Measurements from ENCODE around the gene CFAP61.

DNA sequence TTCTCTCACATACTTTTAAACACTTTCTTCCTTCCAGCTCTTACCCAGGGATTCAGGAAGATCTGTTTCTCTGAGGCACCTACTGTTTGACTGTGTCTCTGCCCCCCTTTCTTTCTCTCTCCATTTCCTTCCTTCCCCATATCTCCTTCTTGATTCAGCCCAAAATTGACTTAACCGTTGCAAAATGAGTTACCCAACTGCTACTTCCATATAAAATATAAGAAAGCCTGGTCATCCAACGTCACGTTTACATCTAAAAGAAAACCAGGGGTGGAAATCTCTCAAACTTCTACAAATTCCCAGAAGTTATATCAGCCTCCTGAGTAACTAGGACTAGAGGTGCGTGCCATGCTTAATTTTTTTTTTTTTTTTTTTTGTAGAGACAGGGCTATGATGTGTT lies 220.4 kb downstream of the CFAP61 start:
- TF ChIP-seq, protein P1, sequence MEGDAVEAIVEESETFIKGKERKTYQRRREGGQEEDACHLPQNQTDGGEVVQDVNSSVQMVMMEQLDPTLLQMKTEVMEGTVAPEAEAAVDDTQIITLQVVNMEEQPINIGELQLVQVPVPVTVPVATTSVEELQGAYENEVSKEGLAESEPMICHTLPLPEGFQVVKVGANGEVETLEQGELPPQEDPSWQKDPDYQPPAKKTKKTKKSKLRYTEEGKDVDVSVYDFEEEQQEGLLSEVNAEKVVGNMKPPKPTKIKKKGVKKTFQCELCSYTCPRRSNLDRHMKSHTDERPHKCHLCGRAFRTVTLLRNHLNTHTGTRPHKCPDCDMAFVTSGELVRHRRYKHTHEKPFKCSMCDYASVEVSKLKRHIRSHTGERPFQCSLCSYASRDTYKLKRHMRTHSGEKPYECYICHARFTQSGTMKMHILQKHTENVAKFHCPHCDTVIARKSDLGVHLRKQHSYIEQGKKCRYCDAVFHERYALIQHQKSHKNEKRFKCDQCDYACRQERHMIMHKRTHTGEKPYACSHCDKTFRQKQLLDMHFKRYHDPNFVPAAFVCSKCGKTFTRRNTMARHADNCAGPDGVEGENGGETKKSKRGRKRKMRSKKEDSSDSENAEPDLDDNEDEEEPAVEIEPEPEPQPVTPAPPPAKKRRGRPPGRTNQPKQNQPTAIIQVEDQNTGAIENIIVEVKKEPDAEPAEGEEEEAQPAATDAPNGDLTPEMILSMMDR (IDR thresholded peaks at IDR 0.05) = no peak
- TF ChIP-seq POLR2A (IDR thresholded peaks at IDR 0.05) (no peak), POLR2AphosphoS5 (IDR thresholded peaks at IDR 0.05) (no peak)
